CD8-positive, alpha-beta memory T cell (primary cell): ENCODE measurements around the gene ISX. TPM values are rescaled to one million over a fixed set of nuclear protein-coding genes. Genes with fewer than 3 reads are reported as not detected.
A peak's percentile ranks its signal among the peaks of the same experiment; 100 is the strongest.

ENCODE experiments used
- CTCF ChIA-PET: fragments of 350-600 bp; sonication (Branson Sonifier 250); formaldehyde crosslinking; loops from one replicate; lab custom pipeline; 2021; ENCODE audit warnings: antibody characterized with exemption; lab: Charles Lee
- POLR2A ChIA-PET: fragments of 350-600 bp; sonication (Branson Sonifier 250); formaldehyde crosslinking; loops from one replicate; lab custom pipeline; 2021; ENCODE audit warnings: antibody characterized with exemption; lab: Charles Lee
- DNase-seq, 5 donors: peaks; one replicate each; pipeline versions ENCODE4 v3.0.0 to v3.0.0-alpha.2; 2020 to 2022; ENCODE audit warnings: mixed read lengths in 1 of 5
- H3K27ac ChIP-seq: one replicate; pipeline ENCODE4 v1.7.0; 2013; ENCODE audit warnings: low read depth, mild to moderate bottlenecking, low read length, moderate library complexity
- H3K27me3 ChIP-seq: 2 replicates; pipeline ENCODE4 v1.7.0; 2013; ENCODE audit warnings: low read length, mild to moderate bottlenecking; ENCODE audit not compliant: insufficient read depth, poor library complexity, severe bottlenecking
- H3K36me3 ChIP-seq: 2 replicates; pipeline ENCODE4 v1.7.0; 2013; ENCODE audit warnings: mild to moderate bottlenecking, low read length, moderate library complexity; ENCODE audit not compliant: insufficient read depth
- H3K4me1 ChIP-seq: 2 replicates; pipeline ENCODE4 v1.7.0; 2013; ENCODE audit warnings: mild to moderate bottlenecking, low read length, moderate library complexity; ENCODE audit not compliant: insufficient read depth
- H3K4me3 ChIP-seq: 2 replicates; pipeline ENCODE4 v1.7.0; 2013; ENCODE audit warnings: mild to moderate bottlenecking, low read length
- H3K9me3 ChIP-seq: 2 replicates; pipeline ENCODE4 v1.7.0; 2013; ENCODE audit warnings: mild to moderate bottlenecking, low read length
- H3K27ac Mint-ChIP-seq, 8 donors: one replicate each; pipeline ENCODE4 v1.8.0; 2020 to 2021; ENCODE audit warnings: mixed read lengths in 8 of 8, mild to moderate bottlenecking in 6 of 8, inconsistent platforms in 3 of 8, moderate library complexity in 3 of 8
- H3K27me3 Mint-ChIP-seq, 2 donors: one replicate each; pipeline ENCODE4 v1.8.0; 2020 to 2021; ENCODE audit warnings: mixed read lengths in 2 of 2, mild to moderate bottlenecking in 1 of 2, moderate library complexity in 1 of 2
- H3K36me3 Mint-ChIP-seq, 3 donors: one replicate each; pipeline ENCODE4 v1.8.0; 2020 to 2021; ENCODE audit warnings: mixed read lengths in 3 of 3, inconsistent platforms in 1 of 3, mild to moderate bottlenecking in 1 of 3
- H3K4me1 Mint-ChIP-seq, 3 donors: one replicate each; pipeline ENCODE4 v1.8.0; 2020 to 2021; ENCODE audit warnings: mixed read lengths in 3 of 3, inconsistent platforms in 1 of 3, mild to moderate bottlenecking in 1 of 3
- H3K4me3 Mint-ChIP-seq, 7 donors: one replicate each; pipeline ENCODE4 v1.8.0; 2020 to 2021; ENCODE audit warnings: mixed read lengths in 7 of 7, mild to moderate bottlenecking in 6 of 7, moderate library complexity in 4 of 7, inconsistent platforms in 2 of 7
- H3K9me3 Mint-ChIP-seq, 5 donors: one replicate each; pipeline ENCODE4 v1.8.0; 2020 to 2022; ENCODE audit warnings: mixed read lengths in 5 of 5, mild to moderate bottlenecking in 3 of 5, moderate library complexity in 2 of 5, inconsistent platforms in 1 of 5
- polyA plus RNA-seq: library from polyadenylated mRNA; unstranded; fragments of 300-500 nt; fragmentation: Illumina TruSeq; gene quantifications from one replicate; pipeline ENCODE4 v1.2.3, GENCODE V29; 2021
- total RNA-seq, 2 experiments: library from RNA; stranded (reverse); gene quantifications; one replicate each; pipeline ENCODE4 v1.2.3, GENCODE V29; 2021

The ISX gene
- total and polyA plus RNA-seq, 3 experiments from 2014 or later, result not detected

DNA sequence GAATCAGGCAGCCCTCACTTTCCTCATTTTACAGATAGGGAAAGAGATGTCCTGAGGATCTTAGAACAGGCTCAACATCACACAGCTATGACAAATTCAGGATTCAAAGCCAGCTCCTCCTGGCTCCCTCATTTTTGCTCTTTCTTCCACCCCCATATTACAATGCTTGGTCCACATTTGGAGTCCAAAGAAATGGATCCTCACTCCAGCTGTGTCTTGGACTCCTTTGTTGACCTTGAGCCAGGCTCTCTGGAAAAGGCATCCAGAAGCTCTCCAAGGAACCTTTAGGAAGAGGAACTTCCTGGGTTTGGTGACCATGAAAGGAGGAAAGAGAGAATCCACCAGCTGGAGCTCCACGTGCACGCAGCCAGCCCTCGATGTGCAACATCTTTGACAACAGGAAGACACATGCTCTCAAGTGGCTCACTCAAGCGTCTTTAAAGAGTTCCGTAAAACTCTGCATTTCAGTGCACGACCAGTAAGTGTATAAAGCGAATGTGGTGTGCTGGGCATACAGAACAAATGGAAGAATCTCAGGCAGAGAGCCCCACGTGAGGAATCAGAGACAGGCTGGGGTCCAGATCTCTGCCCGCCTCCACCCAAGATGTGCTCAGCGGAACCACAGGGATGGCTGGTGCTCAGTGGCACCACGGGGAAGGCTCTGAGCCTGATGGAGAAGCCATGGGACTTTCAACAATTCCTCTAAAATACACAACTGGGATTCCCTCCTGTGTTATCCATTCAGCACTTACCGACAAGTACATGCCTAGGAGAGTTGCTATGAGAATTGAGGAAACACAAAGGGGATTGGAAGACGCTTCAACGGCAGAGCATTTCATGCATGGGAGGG is 48.4 kb downstream of the ISX start:
- no peak overlapping the region for H3K4me3 ChIP-seq
- no peak overlapping the region for H3K27ac ChIP-seq
- H3K4me1 Mint-ChIP-seq, result no peaks in the 10 kb centered on the region
- H3K27me3 Mint-ChIP-seq, result peaks cover 6 to 7% of the 10 kb centered on the region in 2 donors
- ChIA-PET CTCF (no interaction called here), POLR2A (no interaction called here)
- H3K4me3 Mint-ChIP-seq, result no peak overlapping the region
- no peak overlapping the region for H3K27ac Mint-ChIP-seq
- no peaks in the 10 kb centered on the region for H3K36me3 ChIP-seq
- no peaks in the 10 kb centered on the region for H3K27me3 ChIP-seq
- no peaks in the 10 kb centered on the region for H3K4me1 ChIP-seq
- H3K9me3 Mint-ChIP-seq, result peaks cover 0 to 3% (median 0%) of the 10 kb centered on the region in 5 donors
- H3K36me3 Mint-ChIP-seq, result no peaks in the 10 kb centered on the region
- DNase-seq, result no peak
- no peaks in the 10 kb centered on the region for H3K9me3 ChIP-seq

DNA sequence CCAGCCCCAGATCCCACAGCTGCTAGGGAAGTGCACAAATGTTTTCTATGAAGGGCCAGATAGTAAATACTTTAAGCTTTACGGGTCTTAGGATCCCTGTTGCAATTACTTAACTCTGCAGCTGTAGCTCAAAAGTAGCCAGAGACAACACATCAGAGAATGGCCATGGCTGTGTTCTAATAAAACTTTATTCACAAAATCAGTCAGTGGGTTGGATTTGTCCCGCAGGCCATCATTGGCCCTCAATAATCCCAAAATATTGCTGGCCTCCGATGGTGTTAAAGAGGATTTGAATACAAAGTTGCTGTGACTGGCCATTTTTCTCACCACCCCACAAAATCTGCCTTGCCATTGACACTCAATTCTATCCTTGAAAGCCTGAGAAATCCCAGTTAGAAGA is 49.6 kb downstream of the ISX start:
- CTCF ChIA-PET, result interaction anchor here (0.8 kb wide), 1 partner anchor 8 kb away, joined by 3 read pairs; no protein-coding TSS in a partner anchor
- H3K4me1 Mint-ChIP-seq, result no peaks in the 10 kb centered on the region
- H3K27ac Mint-ChIP-seq, result peak overlapping the region in 1 of 8 donors; percentile 31

DNA sequence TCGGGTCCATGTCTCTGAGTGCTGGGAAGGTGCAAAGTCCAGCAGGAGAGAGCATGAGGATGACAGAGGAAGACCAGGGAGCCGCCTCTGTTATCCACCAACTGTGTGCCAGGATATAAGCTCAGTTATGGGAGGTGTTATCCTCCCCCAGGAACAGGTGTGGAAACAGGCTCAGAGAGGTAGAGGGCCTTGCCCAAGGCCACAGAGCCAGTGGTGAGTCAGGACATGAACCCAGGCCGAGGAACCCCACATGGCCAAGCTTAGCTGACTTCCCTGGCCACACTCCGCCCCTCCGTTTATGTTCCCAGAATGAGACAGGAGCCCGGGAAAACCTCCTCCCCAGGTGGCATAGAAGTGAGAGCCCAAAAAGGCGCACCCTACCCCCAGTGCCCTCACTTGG is 50.3 kb downstream of the ISX start:
- CTCF ChIA-PET, result no interaction called here
- no peak overlapping the region for H3K4me3 ChIP-seq
- Mint-ChIP-seq H3K36me3 (no peaks in the 10 kb centered on the region), H3K4me1 (no peaks in the 10 kb centered on the region), H3K27me3 (peaks cover 6 to 7% of the 10 kb centered on the region in 2 donors), H3K4me3 (no peak overlapping the region), H3K9me3 (no peaks in the 10 kb centered on the region), H3K27ac (no peak overlapping the region)
- POLR2A ChIA-PET, result no interaction called here
- no peaks in the 10 kb centered on the region for H3K27me3 ChIP-seq
- H3K9me3 ChIP-seq, result no peaks in the 10 kb centered on the region
- H3K4me1 ChIP-seq, result no peaks in the 10 kb centered on the region
- no peaks in the 10 kb centered on the region for H3K36me3 ChIP-seq
- DNase-seq, result no peak
- no peak overlapping the region for H3K27ac ChIP-seq

More for the DNA sequence above, 49.6 kb downstream of the ISX start:
- no peaks in the 10 kb centered on the region for H3K36me3 Mint-ChIP-seq
- Histone ChIP-seq H3K36me3 (no peaks in the 10 kb centered on the region), H3K4me1 (no peaks in the 10 kb centered on the region), H3K9me3 (no peaks in the 10 kb centered on the region), H3K27me3 (no peaks in the 10 kb centered on the region), H3K4me3 (no peak overlapping the region), H3K27ac (no peak overlapping the region)
- H3K9me3 Mint-ChIP-seq, result peaks cover 0 to 1% (median 0%) of the 10 kb centered on the region in 5 donors
- POLR2A ChIA-PET, result no interaction called here
- no peak for DNase-seq
- no peak overlapping the region for H3K4me3 Mint-ChIP-seq
- H3K27me3 Mint-ChIP-seq, result peaks cover 4 to 7% of the 10 kb centered on the region in 2 donors

DNA sequence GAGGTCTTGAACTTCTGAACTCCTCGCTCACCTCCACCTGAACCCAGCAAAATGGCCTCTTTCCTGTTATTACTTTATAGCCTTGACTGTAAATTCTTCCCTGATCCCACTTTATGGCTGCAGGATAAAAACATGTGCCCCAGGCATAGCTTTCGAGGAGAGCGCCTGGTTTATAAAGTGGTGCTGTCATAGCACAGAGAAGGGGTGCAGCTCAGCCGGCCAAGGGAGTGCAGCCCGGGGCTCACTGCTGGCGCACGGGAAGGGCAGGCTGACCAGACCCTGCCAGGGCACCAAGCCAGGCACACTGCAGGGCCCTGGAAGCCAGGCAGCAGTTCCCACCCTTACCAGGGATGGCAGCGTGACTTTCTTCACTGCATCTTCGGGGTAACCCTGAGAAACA is 50.9 kb downstream of the ISX start:
- Histone ChIP-seq H3K4me1 (no peaks in the 10 kb centered on the region), H3K36me3 (no peaks in the 10 kb centered on the region), H3K4me3 (no peak overlapping the region), H3K27ac (no peak overlapping the region), H3K9me3 (no peaks in the 10 kb centered on the region), H3K27me3 (no peaks in the 10 kb centered on the region)
- H3K4me1 Mint-ChIP-seq, result no peaks in the 10 kb centered on the region
- DNase-seq, result no peak
- no peaks in the 10 kb centered on the region for H3K9me3 Mint-ChIP-seq
- no peak overlapping the region for H3K27ac Mint-ChIP-seq
- peaks cover 6 to 7% of the 10 kb centered on the region in 2 donors for H3K27me3 Mint-ChIP-seq
- CTCF ChIA-PET, result no interaction called here
- H3K36me3 Mint-ChIP-seq, result no peaks in the 10 kb centered on the region
- H3K4me3 Mint-ChIP-seq, result no peak overlapping the region
- POLR2A ChIA-PET, result no interaction called here

DNA sequence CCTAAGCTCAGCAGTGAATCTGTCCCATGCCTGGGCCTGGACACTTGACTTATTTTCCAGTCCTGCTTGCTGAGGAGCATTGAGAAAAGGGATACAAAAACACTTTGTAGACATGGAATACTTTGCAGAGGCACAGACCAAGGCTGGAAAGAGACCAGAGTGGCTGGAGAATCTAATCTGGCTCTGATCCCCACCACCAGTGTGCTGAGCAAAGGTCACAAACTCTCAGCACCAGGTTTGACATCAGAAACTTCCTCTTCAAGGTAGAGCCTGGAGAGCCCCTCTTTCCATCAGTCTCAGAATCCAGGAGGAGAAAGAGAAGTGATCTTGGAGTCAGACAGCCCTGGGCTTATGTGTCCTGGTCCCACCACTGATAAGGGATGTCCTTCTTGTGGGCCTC is 53.5 kb downstream of the ISX start:
- CTCF ChIA-PET, result no interaction called here
- Histone ChIP-seq H3K27me3 (no peaks in the 10 kb centered on the region), H3K4me1 (no peaks in the 10 kb centered on the region), H3K4me3 (no peak overlapping the region), H3K9me3 (no peaks in the 10 kb centered on the region), H3K36me3 (no peaks in the 10 kb centered on the region), H3K27ac (no peak overlapping the region)
- no peak for DNase-seq
- Mint-ChIP-seq H3K27me3 (peaks cover 7 to 16% of the 10 kb centered on the region in 2 donors), H3K4me3 (no peak overlapping the region), H3K4me1 (no peaks in the 10 kb centered on the region), H3K9me3 (no peaks in the 10 kb centered on the region), H3K36me3 (no peaks in the 10 kb centered on the region), H3K27ac (no peak overlapping the region)
- POLR2A ChIA-PET, result no interaction called here

DNA sequence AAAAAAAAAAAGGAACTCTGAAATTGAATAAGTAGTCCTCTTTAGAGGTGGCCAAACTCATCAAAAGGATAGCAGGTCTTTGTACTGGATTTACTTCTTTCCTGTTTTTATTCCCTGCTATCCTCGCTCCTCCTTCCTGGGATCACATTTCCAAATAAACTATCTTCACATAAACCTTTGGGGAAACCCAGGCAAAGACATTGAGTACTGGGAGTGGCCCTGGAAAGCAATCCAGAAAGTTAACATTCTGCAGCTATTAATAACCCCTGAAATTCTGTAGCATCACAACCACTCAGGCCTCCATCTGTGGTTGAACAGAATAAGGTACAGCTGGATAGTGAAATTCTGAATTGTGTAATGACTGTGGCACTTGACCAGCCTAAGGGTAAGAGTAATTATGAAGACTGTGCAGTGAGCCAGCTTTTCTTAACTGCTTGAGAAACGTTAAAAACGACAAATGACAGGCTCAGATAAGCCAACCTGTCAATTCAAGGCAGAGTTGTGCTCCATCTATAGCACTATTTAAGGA is 58.8 kb downstream of the ISX start:
- no peak overlapping the region for H3K27ac Mint-ChIP-seq
- Histone ChIP-seq H3K36me3 (no peaks in the 10 kb centered on the region), H3K9me3 (no peaks in the 10 kb centered on the region), H3K27ac (no peak overlapping the region), H3K4me1 (no peaks in the 10 kb centered on the region), H3K27me3 (no peaks in the 10 kb centered on the region), H3K4me3 (no peak overlapping the region)
- peaks cover 0 to 1% (median 0%) of the 10 kb centered on the region in 3 donors for H3K36me3 Mint-ChIP-seq
- peaks cover 5 to 48% of the 10 kb centered on the region in 2 donors for H3K27me3 Mint-ChIP-seq
- no peak overlapping the region for H3K4me3 Mint-ChIP-seq
- POLR2A ChIA-PET, result no interaction called here
- no peaks in the 10 kb centered on the region for H3K9me3 Mint-ChIP-seq
- DNase-seq, result no peak
- CTCF ChIA-PET, result no interaction called here
- no peaks in the 10 kb centered on the region for H3K4me1 Mint-ChIP-seq

DNA sequence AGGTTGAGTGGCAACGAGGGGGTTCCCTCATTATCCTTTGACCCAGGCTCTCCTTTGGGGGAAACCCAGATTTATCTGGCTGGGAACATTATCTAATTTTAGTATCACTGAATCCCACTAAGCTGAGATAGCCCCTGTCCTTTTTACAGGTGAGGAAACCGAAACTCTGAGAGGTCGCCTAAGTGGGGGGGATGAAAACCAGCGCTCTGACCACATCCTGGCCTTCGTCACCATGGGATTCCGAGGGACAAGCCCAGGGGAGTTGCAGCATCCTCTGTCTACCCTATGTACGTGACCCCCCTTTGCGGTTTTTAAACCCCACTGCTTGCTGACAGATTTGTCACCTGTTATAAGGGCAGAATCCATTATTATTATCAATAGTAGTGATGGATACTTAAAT is 61.0 kb downstream of the ISX start:
- Mint-ChIP-seq H3K4me3 (no peak overlapping the region), H3K4me1 (no peaks in the 10 kb centered on the region), H3K36me3 (peaks cover 0 to 1% (median 0%) of the 10 kb centered on the region in 3 donors), H3K9me3 (no peaks in the 10 kb centered on the region), H3K27ac (no peak overlapping the region), H3K27me3 (peaks cover 5 to 57% of the 10 kb centered on the region in 2 donors)
- H3K4me3 ChIP-seq, result no peak overlapping the region
- no peak overlapping the region for H3K27ac ChIP-seq
- DNase-seq, result no peak
- H3K4me1 ChIP-seq, result no peaks in the 10 kb centered on the region
- H3K9me3 ChIP-seq, result no peaks in the 10 kb centered on the region
- ChIA-PET POLR2A (no interaction called here), CTCF (no interaction called here)
- H3K36me3 ChIP-seq, result no peaks in the 10 kb centered on the region
- H3K27me3 ChIP-seq, result no peaks in the 10 kb centered on the region

DNA sequence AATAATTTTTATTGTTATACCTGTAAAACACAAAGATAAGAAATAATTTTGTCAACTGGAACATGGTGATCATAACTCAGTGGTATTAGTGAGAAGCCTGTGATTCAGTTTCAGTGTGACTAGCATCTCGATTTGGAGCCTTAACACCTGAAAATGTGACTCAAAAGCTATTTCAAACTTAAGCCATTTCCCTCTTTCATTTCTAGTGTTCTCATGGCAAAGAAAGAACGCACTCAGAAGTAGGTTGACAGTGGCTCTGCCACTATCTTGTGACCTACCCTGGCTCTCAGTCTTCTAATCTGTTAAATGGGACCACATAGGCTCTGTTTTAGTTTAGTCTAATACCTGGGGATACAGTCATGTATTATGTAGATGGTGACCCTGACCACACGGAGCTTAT is 62.7 kb downstream of the ISX start:
- Mint-ChIP-seq H3K27me3 (peaks cover 10 to 64% of the 10 kb centered on the region in 2 donors), H3K4me1 (no peaks in the 10 kb centered on the region), H3K36me3 (peaks cover 0 to 1% (median 0%) of the 10 kb centered on the region in 3 donors), H3K27ac (no peak overlapping the region), H3K9me3 (no peaks in the 10 kb centered on the region), H3K4me3 (no peak overlapping the region)
- H3K27ac ChIP-seq, result no peak overlapping the region
- H3K27me3 ChIP-seq, result peaks cover 4% of the 10 kb centered on the region
- H3K4me3 ChIP-seq, result no peak overlapping the region
- H3K4me1 ChIP-seq, result no peaks in the 10 kb centered on the region
- no peaks in the 10 kb centered on the region for H3K36me3 ChIP-seq
- ChIA-PET POLR2A (no interaction called here), CTCF (no interaction called here)
- DNase-seq, result no peak
- no peaks in the 10 kb centered on the region for H3K9me3 ChIP-seq
